Measurements from ENCODE around the gene ELP2. TPM values are rescaled to one million over a fixed set of nuclear protein-coding genes. Genes with fewer than 3 reads are reported as not detected.

The ELP2 gene
- total and polyA plus RNA-seq, 9 of the 15 experiments (the other 6 are each of a cell fraction or from before 2014, with no cell fraction given): 76.8 to 192 (median 140) TPM

DNA sequence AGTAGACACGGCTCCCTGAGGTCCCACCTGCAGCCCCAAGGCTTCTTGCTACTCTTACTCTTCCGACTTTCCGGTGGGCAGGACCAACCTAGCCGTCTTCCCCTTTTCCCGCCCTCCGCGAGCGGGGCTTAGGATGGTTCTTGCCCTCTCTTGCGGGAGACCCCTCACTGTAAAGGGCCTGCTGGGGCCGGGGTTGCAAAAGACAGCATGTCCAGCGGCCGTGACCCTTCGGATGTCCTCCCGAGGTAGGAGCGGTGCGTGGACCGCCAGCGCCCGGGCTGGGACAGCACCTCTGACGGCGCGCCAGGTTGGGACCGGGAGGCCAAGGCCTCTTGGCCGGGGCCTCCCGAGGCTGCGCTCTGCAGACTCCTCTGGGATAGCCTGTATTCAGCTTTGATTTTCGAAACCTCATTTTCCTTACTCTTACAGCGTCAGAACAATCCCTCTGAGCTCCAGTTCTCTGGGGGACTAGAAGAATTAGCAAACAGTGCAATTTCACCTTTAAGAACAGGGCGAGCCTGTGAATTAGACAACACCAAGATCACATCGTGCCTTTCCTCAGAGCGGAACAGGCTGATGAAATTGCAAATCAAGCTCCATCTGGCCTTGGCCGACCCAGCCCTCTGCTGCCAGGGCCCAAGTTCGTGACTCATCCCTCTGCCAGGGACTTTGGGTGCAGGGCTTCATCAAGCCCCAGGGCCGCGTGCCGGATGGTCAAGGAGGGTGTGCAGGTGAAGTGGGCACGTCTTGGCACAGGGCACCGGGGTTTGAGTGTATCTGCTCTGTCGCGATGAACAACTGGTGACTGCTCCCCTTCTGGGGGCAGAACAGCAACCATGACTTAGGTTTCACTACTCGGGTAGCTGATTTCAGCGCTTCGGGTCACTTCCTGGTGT, 58.4 kb downstream of the ELP2 start:
- POLR2A ChIA-PET: interaction anchor here (0.8 to 3.3 kb wide), 12 partner anchors 8 to 215 kb away, joined by 3 to 35 read pairs (median 5); partner anchors contain the start of gene RMP24
- ATAC-seq (peak; percentile 58), DNase-seq (ENCODE audit: extremely low read depth in 1 of 4, low spot score in 3 of 4) (peak; percentile 38 to 52 (median 47)), FAIRE-seq (peak; percentile 57)
- in situ Hi-C loops (cut with MboI): no loop called here
- no peaks in the 10 kb centered on the region for H4K20me1 ChIP-seq (replicated peaks; ENCODE audit: control insufficient read depth, insufficient read depth, low read length)
- H3K4me1 ChIP-seq (replicated peaks in 1 of 2; ENCODE audit: control insufficient read depth in 2 of 2, insufficient read depth in 2 of 2, low read length in 2 of 2): peaks cover 12 to 31% of the 10 kb centered on the region in 2 experiments; a peak in 4 of 5 replicates
- CTCF ChIA-PET (ENCODE audit: low intra/inter-chr PET ratio): no interaction called here
- no peaks in the 10 kb centered on the region for H3K9me3 ChIP-seq (replicated peaks; ENCODE audit: control insufficient read depth, insufficient read depth, low read depth, low read length)
- 16% methylated on average over 37 of the region's 43 CpGs for WGBS (ENCODE audit: insufficient coverage, low coverage, missing lambda C conversion rate)
- H3K4me3 ChIP-seq: peak overlapping the region; percentile 68
- peak overlapping the region; percentile 89 for H3K4me2 ChIP-seq (ENCODE audit: insufficient read depth, low read length)
- peaks cover 22% of the 10 kb centered on the region for H3K79me2 ChIP-seq (ENCODE audit: control insufficient read depth, insufficient read depth, low read length)
- H3K27me3 ChIP-seq (ENCODE audit: control insufficient read depth in 2 of 2, insufficient read depth in 2 of 2, low read length in 2 of 2): no peaks in the 10 kb centered on the region
- intact Hi-C loops (cut with micrococcal nuclease): loop anchor here (2.0 kb wide), 1 partner anchor 97 kb away; no protein-coding TSS in a partner anchor
- peaks cover 14% of the 10 kb centered on the region; the same call in 2 of the 3 replicates for H3K36me3 ChIP-seq (ENCODE audit: control insufficient read depth, insufficient read depth, low read length)
- BruUV-seq (replicated peaks): no TSS peak
- peak overlapping the region; percentile 81 to 93 for H3K9ac ChIP-seq (ENCODE audit: insufficient read depth in 1 of 2, low read depth in 2 of 2, low read length in 2 of 2)
- H3K27ac ChIP-seq (ENCODE audit: extremely low read depth, low read depth, low read length): peak overlapping the region; percentile 61
- H3K9me1 ChIP-seq (ENCODE audit: control insufficient read depth, insufficient read depth, low read length): no peaks in the 10 kb centered on the region
- peak overlapping the region; percentile 89 for H2AFZ ChIP-seq (ENCODE audit: low read depth, low read length)
- TF ChIP-seq NBN (IDR thresholded peaks at IDR 0.05; ENCODE audit: low read depth) (no peak), TOE1 (IDR thresholded peaks at IDR 0.05; ENCODE audit: borderline replicate concordance) (no peak), TOE1 (CRISPR knock-in tag; IDR thresholded peaks at IDR 0.05; ENCODE audit: borderline replicate concordance, low read depth) (0 out of 2 replicates have a peak, but pooled peaks have one; percentile 71), TBL1XR1 (IDR thresholded peaks at IDR 0.05; ENCODE audit: low read length in 2 of 2) (no peak), SRSF1 (IDR thresholded peaks at IDR 0.05; ENCODE audit: low read depth, low read length) (no peak), FUS (optimal IDR thresholded peaks at IDR 0.05; ENCODE audit: low read depth, low read length) (no peak), FOXA3 (CRISPR knock-in tag; conservative IDR thresholded peaks at IDR 0.05 in 1 of 2, IDR thresholded peaks at IDR 0.05 in 1 of 2) (no peak), CBFA2T3 (IDR thresholded peaks at IDR 0.05) (no peak), MED1 (CRISPR knock-in tag; IDR thresholded peaks at IDR 0.05; ENCODE audit: borderline replicate concordance) (no peak), EP300 (IDR thresholded peaks at IDR 0.05; ENCODE audit: low read length) (no peak), KAT8 (IDR thresholded peaks at IDR 0.05; ENCODE audit: low read depth) (no peak), RUNX1 (IDR thresholded peaks at IDR 0.05; ENCODE audit: low read depth) (no peak), TAF15 (IDR thresholded peaks at IDR 0.05; ENCODE audit: low read depth, low read length) (no peak), IFI16 (CRISPR knock-in tag; IDR thresholded peaks at IDR 0.05) (no peak), MEIS2 (IDR thresholded peaks at IDR 0.05; ENCODE audit: partially characterized antibody) (no peak), THRB (CRISPR knock-in tag; conservative IDR thresholded peaks at IDR 0.05) (no peak), NR2C1 (IDR thresholded peaks at IDR 0.05) (no peak), NR2C1 (tag; IDR thresholded peaks at IDR 0.05) (0 out of 2 replicates have a peak, but pooled peaks have one; percentile 11), ZKSCAN3 (CRISPR knock-in tag; IDR thresholded peaks at IDR 0.05) (no peak), POLR2AphosphoS5 (IDR thresholded peaks at IDR 0.05; ENCODE audit: control insufficient read depth, insufficient read depth, low read depth, low read length) (no peak), CBX3 (IDR thresholded peaks at IDR 0.05; ENCODE audit: borderline replicate concordance in 1 of 2, low read length in 2 of 2) (no peak), GATA2 (CRISPR knock-in tag; IDR thresholded peaks at IDR 0.05) (no peak)

All from K562 (cell line).